GM23338 (cell line): Measurements from ENCODE around the gene PDIK1L.
"Not testable (repeated sequence)": the region's sequence is repeated elsewhere in the genome, so short reads cannot be mapped to it uniquely, and the experiment has no call there.

Experiments
- EZH2 ChIP-seq: fragments of 200-600 bp; sonication (generic); IDR thresholded peaks from one replicate; pipeline ENCODE4 v1.8.0; 2017; ENCODE audit warnings: antibody characterized with exemption, mild to moderate bottlenecking, low read depth; ENCODE audit not compliant: unreplicated experiment
- JUNB ChIP-seq: IDR thresholded peaks from one replicate; pipeline ENCODE4 v1.6.1; 2016; ENCODE audit warnings: antibody characterized with exemption; ENCODE audit not compliant: unreplicated experiment
- POLR2AphosphoS5 ChIP-seq: IDR thresholded peaks from 2 replicates; pipeline ENCODE4 v1.6.1; 2016; ENCODE audit warnings: antibody characterized with exemption, low read depth
- TF ChIP-seq, protein P1 (sequence below), 2 experiments: fragments of 200-600 bp in 1 of 2; sonication (generic) in 1 of 2; conservative IDR thresholded peaks; 2 replicates each; pipeline versions ENCODE4 v1.5.1 to v1.6.1; 2016 to 2017; ENCODE audit warnings: antibody characterized with exemption in 2 of 2, low read depth in 2 of 2, mild to moderate bottlenecking in 2 of 2, moderate library complexity in 1 of 2
- TF ChIP-seq, protein P2 (sequence below): fragments of 250-450 bp; sonication (Bioruptor Pico); IDR thresholded peaks from 2 replicates; pipeline ENCODE4 v1.5.0; 2020; ENCODE audit warnings: mild to moderate bottlenecking, moderate library complexity

DNA sequence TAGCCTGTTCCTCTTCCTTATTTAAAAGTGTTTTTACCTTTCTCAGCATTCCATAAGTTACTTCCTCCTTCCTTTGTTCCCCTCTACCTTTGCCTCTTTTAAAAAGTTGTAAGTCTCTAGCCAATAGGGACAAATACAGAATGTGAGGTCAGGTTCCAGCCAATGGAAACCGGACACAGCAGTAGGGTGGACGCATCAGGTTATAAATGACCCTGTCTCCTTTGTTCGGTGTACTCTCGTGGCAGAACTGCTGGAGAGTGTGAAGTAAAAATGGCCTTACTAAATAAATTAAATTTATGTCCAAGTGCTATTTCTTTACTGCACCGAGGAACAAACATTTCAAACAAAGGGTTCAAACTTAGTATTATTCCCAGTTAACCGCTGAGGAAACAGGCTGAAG, 18.1 kb upstream of the PDIK1L start:
- TF ChIP-seq POLR2AphosphoS5, EZH2, JUNB: not testable (repeated sequence)
- TF ChIP-seq, protein P1, sequence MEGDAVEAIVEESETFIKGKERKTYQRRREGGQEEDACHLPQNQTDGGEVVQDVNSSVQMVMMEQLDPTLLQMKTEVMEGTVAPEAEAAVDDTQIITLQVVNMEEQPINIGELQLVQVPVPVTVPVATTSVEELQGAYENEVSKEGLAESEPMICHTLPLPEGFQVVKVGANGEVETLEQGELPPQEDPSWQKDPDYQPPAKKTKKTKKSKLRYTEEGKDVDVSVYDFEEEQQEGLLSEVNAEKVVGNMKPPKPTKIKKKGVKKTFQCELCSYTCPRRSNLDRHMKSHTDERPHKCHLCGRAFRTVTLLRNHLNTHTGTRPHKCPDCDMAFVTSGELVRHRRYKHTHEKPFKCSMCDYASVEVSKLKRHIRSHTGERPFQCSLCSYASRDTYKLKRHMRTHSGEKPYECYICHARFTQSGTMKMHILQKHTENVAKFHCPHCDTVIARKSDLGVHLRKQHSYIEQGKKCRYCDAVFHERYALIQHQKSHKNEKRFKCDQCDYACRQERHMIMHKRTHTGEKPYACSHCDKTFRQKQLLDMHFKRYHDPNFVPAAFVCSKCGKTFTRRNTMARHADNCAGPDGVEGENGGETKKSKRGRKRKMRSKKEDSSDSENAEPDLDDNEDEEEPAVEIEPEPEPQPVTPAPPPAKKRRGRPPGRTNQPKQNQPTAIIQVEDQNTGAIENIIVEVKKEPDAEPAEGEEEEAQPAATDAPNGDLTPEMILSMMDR (conservative IDR thresholded peaks at IDR 0.05; ENCODE audit: low read depth in 2 of 2) = not testable (repeated sequence)
- TF ChIP-seq, protein P2, sequence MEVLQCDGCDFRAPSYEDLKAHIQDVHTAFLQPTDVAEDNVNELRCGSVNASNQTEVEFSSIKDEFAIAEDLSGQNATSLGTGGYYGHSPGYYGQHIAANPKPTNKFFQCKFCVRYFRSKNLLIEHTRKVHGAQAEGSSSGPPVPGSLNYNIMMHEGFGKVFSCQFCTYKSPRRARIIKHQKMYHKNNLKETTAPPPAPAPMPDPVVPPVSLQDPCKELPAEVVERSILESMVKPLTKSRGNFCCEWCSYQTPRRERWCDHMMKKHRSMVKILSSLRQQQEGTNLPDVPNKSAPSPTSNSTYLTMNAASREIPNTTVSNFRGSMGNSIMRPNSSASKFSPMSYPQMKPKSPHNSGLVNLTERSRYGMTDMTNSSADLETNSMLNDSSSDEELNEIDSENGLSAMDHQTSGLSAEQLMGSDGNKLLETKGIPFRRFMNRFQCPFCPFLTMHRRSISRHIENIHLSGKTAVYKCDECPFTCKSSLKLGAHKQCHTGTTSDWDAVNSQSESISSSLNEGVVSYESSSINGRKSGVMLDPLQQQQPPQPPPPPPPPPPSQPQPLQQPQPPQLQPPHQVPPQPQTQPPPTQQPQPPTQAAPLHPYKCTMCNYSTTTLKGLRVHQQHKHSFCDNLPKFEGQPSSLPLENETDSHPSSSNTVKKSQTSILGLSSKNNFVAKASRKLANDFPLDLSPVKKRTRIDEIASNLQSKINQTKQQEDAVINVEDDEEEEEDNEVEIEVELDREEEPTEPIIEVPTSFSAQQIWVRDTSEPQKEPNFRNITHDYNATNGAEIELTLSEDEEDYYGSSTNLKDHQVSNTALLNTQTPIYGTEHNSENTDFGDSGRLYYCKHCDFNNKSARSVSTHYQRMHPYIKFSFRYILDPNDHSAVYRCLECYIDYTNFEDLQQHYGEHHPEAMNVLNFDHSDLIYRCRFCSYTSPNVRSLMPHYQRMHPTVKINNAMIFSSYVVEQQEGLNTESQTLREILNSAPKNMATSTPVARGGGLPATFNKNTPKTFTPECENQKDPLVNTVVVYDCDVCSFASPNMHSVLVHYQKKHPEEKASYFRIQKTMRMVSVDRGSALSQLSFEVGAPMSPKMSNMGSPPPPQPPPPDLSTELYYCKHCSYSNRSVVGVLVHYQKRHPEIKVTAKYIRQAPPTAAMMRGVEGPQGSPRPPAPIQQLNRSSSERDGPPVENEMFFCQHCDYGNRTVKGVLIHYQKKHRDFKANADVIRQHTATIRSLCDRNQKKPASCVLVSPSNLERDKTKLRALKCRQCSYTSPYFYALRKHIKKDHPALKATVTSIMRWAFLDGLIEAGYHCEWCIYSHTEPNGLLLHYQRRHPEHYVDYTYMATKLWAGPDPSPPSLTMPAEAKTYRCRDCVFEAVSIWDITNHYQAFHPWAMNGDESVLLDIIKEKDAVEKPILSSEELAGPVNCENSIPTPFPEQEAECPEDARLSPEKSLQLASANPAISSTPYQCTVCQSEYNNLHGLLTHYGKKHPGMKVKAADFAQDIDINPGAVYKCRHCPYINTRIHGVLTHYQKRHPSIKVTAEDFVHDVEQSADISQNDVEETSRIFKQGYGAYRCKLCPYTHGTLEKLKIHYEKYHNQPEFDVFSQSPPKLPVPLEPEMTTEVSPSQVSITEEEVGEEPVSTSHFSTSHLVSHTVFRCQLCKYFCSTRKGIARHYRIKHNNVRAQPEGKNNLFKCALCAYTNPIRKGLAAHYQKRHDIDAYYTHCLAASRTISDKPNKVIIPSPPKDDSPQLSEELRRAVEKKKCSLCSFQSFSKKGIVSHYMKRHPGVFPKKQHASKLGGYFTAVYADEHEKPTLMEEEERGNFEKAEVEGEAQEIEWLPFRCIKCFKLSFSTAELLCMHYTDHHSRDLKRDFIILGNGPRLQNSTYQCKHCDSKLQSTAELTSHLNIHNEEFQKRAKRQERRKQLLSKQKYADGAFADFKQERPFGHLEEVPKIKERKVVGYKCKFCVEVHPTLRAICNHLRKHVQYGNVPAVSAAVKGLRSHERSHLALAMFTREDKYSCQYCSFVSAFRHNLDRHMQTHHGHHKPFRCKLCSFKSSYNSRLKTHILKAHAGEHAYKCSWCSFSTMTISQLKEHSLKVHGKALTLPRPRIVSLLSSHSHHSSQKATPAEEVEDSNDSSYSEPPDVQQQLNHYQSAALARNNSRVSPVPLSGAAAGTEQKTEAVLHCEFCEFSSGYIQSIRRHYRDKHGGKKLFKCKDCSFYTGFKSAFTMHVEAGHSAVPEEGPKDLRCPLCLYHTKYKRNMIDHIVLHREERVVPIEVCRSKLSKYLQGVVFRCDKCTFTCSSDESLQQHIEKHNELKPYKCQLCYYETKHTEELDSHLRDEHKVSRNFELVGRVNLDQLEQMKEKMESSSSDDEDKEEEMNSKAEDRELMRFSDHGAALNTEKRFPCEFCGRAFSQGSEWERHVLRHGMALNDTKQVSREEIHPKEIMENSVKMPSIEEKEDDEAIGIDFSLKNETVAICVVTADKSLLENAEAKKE (CRISPR knock-in tag) = not testable (repeated sequence)
